ENCODE data around the gene FAM98B.

FAM98B gene

GRCh38 chr15:38463893-38464292 lies 10.0 kb downstream of the FAM98B start:
- DNase-seq: no peak

- DNase-seq: no peak
These were observed 10.7 kb downstream of the FAM98B start for GRCh38 chr15:38464675-38465074.

- no peak for DNase-seq
These were observed 16.9 kb downstream of the FAM98B start for GRCh38 chr15:38470816-38471215.

GRCh38 chr15:38471974-38472373 lies 18.0 kb downstream of the FAM98B start:
- no peak for DNase-seq

- no peak for DNase-seq
These were observed 20.3 kb downstream of the FAM98B start for GRCh38 chr15:38474155-38474757.

- no peak for DNase-seq
These were observed 21.4 kb downstream of the FAM98B start for GRCh38 chr15:38475361-38475760.

GRCh38 chr15:38476120-38476519 lies 22.2 kb downstream of the FAM98B start:
- no peak for DNase-seq

GRCh38 chr15:38477637-38478036 lies 23.7 kb downstream of the FAM98B start:
- DNase-seq: no peak

GRCh38 chr15:38479266-38479665 lies 25.3 kb downstream of the FAM98B start:
- no peak for DNase-seq

GRCh38 chr15:38479756-38480155 lies 25.8 kb downstream of the FAM98B start:
- no peak for DNase-seq

- DNase-seq: no peak
These were observed 27.2 kb downstream of the FAM98B start for GRCh38 chr15:38481113-38481512.

- DNase-seq: no peak
These were observed 27.8 kb downstream of the FAM98B start for GRCh38 chr15:38481761-38482160.

GRCh38 chr15:38482572-38482971 lies 28.6 kb downstream of the FAM98B start:
- DNase-seq: no peak

GRCh38 chr15:38486936-38487335 lies 33.0 kb downstream of the FAM98B start:
- no peak for DNase-seq

GRCh38 chr15:38487378-38487777 lies 33.5 kb downstream of the FAM98B start:
- DNase-seq: no peak

- DNase-seq: no peak
These were observed 36.5 kb downstream of the FAM98B start for GRCh38 chr15:38490242-38490922.

- DNase-seq: no peak
These were observed 42.2 kb downstream of the FAM98B start for GRCh38 chr15:38496151-38496550.

GRCh38 chr15:38499651-38500050 lies 45.7 kb downstream of the FAM98B start:
- no peak for DNase-seq

- no peak for DNase-seq
These were observed 49.6 kb downstream of the FAM98B start for GRCh38 chr15:38503496-38503895.

GRCh38 chr15:38504680-38505467 lies 50.9 kb downstream of the FAM98B start:
- no peak for DNase-seq

GRCh38 chr15:38506997-38507396 lies 53.1 kb downstream of the FAM98B start:
- no peak for DNase-seq

GRCh38 chr15:38507570-38507969 lies 53.6 kb downstream of the FAM98B start:
- DNase-seq: no peak

GRCh38 chr15:38508647-38509046 lies 54.7 kb downstream of the FAM98B start:
- no peak for DNase-seq

- no peak for DNase-seq
These were observed 55.2 kb downstream of the FAM98B start for GRCh38 chr15:38509152-38509551.
